ENCODE measurements around the gene CDH10. TPM values are rescaled to one million over a fixed set of nuclear protein-coding genes. Genes with fewer than 3 reads are reported as not detected.

CDH10 gene
- total RNA-seq, 1 donor from 2014 or later = 0.35 TPM

- ATAC-seq (no peak), DNase-seq (no peak)
- Histone ChIP-seq H3K27ac (no peak overlapping the region), H3K4me3 (no peak overlapping the region), H3K9me3 (no peaks in the 10 kb centered on the region), H3K4me1 (no peaks in the 10 kb centered on the region), H3K27me3 (ENCODE audit: low read depth) (no peaks in the 10 kb centered on the region), H3K36me3 (no peaks in the 10 kb centered on the region)
- intact Hi-C loops (cut with DNase I) = no loop called here
- TF ChIP-seq CTCF (IDR thresholded peaks at IDR 0.05) = no peak
Observed at GRCh38 chr5:24539613-24540012, 105.2 kb downstream of the CDH10 start.

- intact Hi-C loops (cut with DNase I) = no loop called here
- no peak for TF ChIP-seq CTCF (IDR thresholded peaks at IDR 0.05)
- H3K27ac ChIP-seq = no peak overlapping the region
- no peaks in the 10 kb centered on the region for H3K27me3 ChIP-seq (ENCODE audit: low read depth)
- no peak overlapping the region for H3K4me3 ChIP-seq
- ATAC-seq = no peak
- H3K36me3 ChIP-seq = no peaks in the 10 kb centered on the region
- H3K9me3 ChIP-seq = no peaks in the 10 kb centered on the region
- DNase-seq = no peak
- no peaks in the 10 kb centered on the region for H3K4me1 ChIP-seq
Observed at GRCh38 chr5:24538346-24538745, 106.4 kb downstream of the CDH10 start.

- Histone ChIP-seq H3K36me3 (no peaks in the 10 kb centered on the region), H3K4me3 (no peak overlapping the region), H3K27ac (no peak overlapping the region), H3K4me1 (no peaks in the 10 kb centered on the region), H3K27me3 (ENCODE audit: low read depth) (no peaks in the 10 kb centered on the region), H3K9me3 (no peaks in the 10 kb centered on the region)
- intact Hi-C loops (cut with DNase I) = no loop called here
- TF ChIP-seq CTCF (IDR thresholded peaks at IDR 0.05) = no peak
- ATAC-seq (no peak), DNase-seq (no peak)
Observed at GRCh38 chr5:24535646-24536045, 109.1 kb downstream of the CDH10 start.

GRCh38 chr5:24530906-24531305 is 113.9 kb downstream of the CDH10 start:
- Histone ChIP-seq H3K27ac (no peak overlapping the region), H3K4me1 (no peaks in the 10 kb centered on the region), H3K9me3 (no peaks in the 10 kb centered on the region), H3K4me3 (no peak overlapping the region), H3K27me3 (ENCODE audit: low read depth) (no peaks in the 10 kb centered on the region), H3K36me3 (no peaks in the 10 kb centered on the region)
- no peak for ATAC-seq
- intact Hi-C loops (cut with DNase I) = no loop called here
- no peak for TF ChIP-seq CTCF (IDR thresholded peaks at IDR 0.05)
- DNase-seq = no peak

GRCh38 chr5:24525414-24525813 is 119.4 kb downstream of the CDH10 start:
- intact Hi-C loops (cut with DNase I) = no loop called here
- ATAC-seq = no peak

More at GRCh38 chr5:24525414-24525813, 119.4 kb downstream of the CDH10 start:
- Histone ChIP-seq H3K36me3 (no peaks in the 10 kb centered on the region), H3K27me3 (ENCODE audit: low read depth) (no peaks in the 10 kb centered on the region), H3K4me1 (no peaks in the 10 kb centered on the region), H3K27ac (no peak overlapping the region), H3K9me3 (no peaks in the 10 kb centered on the region), H3K4me3 (no peak overlapping the region)
- DNase-seq = no peak
- no peak for TF ChIP-seq CTCF (IDR thresholded peaks at IDR 0.05)
